NCI-H524 (cell line): ENCODE measurements around the gene FEZF2.

Source experiments
- DNase-seq, 2 experiments: peaks; one replicate each; lab custom pipeline; 2025; lab: John Stamatoyannopoulos, UW

FEZF2 gene

GRCh38 chr3:62329971-62330370 lies 43.4 kb downstream of the FEZF2 start:
- DNase-seq, result no peak

- DNase-seq, result no peak
These were observed 47.5 kb downstream of the FEZF2 start for GRCh38 chr3:62325896-62326295.

GRCh38 chr3:62323241-62323640 lies 50.1 kb downstream of the FEZF2 start:
- no peak for DNase-seq
